Activated CD4-positive, alpha-beta T cell treated with anti-CD3 and anti-CD28 coated beads, Interleukin-2, amount 10 ng/mL, durations not matched to agents 7 days and 5 days (primary cell): Measurements from ENCODE around the gene IFNL2. TPM values are rescaled to one million over a fixed set of nuclear protein-coding genes. Genes with fewer than 3 reads are reported as not detected.
"Not testable (repeated sequence)": the region's sequence is repeated elsewhere in the genome, so short reads cannot be mapped to it uniquely, and the experiment has no call there.

Source experiments
- CTCF ChIA-PET: fragments of 350-600 bp; sonication (Branson Sonifier 250); formaldehyde crosslinking; loops from one replicate; lab custom pipeline; 2021; ENCODE audit warnings: antibody characterized with exemption; lab: Charles Lee
- POLR2A ChIA-PET: fragments of 350-600 bp; sonication (Branson Sonifier 250); formaldehyde crosslinking; loops from one replicate; lab custom pipeline; 2021; ENCODE audit warnings: antibody characterized with exemption; lab: Charles Lee
- DNase-seq: peaks from one replicate; pipeline ENCODE4 v3.0.0-alpha.2; 2020
- H3K27ac Mint-ChIP-seq: one replicate; pipeline ENCODE4 v1.8.0; 2021; ENCODE audit warnings: mild to moderate bottlenecking, moderate library complexity, mixed read lengths
- H3K27me3 Mint-ChIP-seq: one replicate; pipeline ENCODE4 v1.8.0; 2021; ENCODE audit warnings: mixed read lengths
- H3K36me3 Mint-ChIP-seq: one replicate; pipeline ENCODE4 v1.8.0; 2021; ENCODE audit warnings: low read depth, mixed read lengths
- H3K4me1 Mint-ChIP-seq: one replicate; pipeline ENCODE4 v1.8.0; 2021; ENCODE audit warnings: mixed read lengths
- H3K4me3 Mint-ChIP-seq: one replicate; pipeline ENCODE4 v1.8.0; 2021; ENCODE audit warnings: mild to moderate bottlenecking, moderate library complexity, mixed read lengths
- H3K9me3 Mint-ChIP-seq: one replicate; pipeline ENCODE4 v1.8.0; 2021; ENCODE audit warnings: mixed read lengths
- total RNA-seq, 2 experiments: library from RNA; stranded (reverse); gene quantifications; one replicate each; pipeline ENCODE4 v1.2.3, GENCODE V29; 2021

IFNL2 gene
- total RNA-seq, 2 experiments from 2014 or later: not detected

- no peak overlapping the region for H3K4me3 Mint-ChIP-seq
- H3K27ac Mint-ChIP-seq: no peak overlapping the region
- H3K9me3 Mint-ChIP-seq: no peaks in the 10 kb centered on the region
- CTCF ChIA-PET: interaction anchor here (0.8 kb wide), 1 partner anchor 412 kb away, joined by 5 read pairs; no protein-coding TSS in a partner anchor
- H3K36me3 Mint-ChIP-seq: no peaks in the 10 kb centered on the region
- H3K4me1 Mint-ChIP-seq: no peaks in the 10 kb centered on the region
- no peak for DNase-seq
- peaks cover 37% of the 10 kb centered on the region for H3K27me3 Mint-ChIP-seq
- POLR2A ChIA-PET: no interaction called here
Measured at GRCh38 chr19:39261704-39262103, 6.5 kb upstream of the IFNL2 start.

- ChIA-PET CTCF (interaction anchor here (0.5 to 0.8 kb wide), 2 partner anchors 51 to 412 kb away, joined by 3 to 5 read pairs; no protein-coding TSS in a partner anchor), POLR2A (no interaction called here)
- no peak overlapping the region for H3K4me3 Mint-ChIP-seq
- H3K36me3 Mint-ChIP-seq: no peaks in the 10 kb centered on the region
- no peak overlapping the region for H3K27ac Mint-ChIP-seq
- H3K4me1 Mint-ChIP-seq: no peaks in the 10 kb centered on the region
- H3K27me3 Mint-ChIP-seq: peaks cover 40% of the 10 kb centered on the region
- no peak for DNase-seq
- no peaks in the 10 kb centered on the region for H3K9me3 Mint-ChIP-seq
Measured at GRCh38 chr19:39262496-39262895, 5.7 kb upstream of the IFNL2 start.

GRCh38 chr19:39263912-39264305 lies 4.3 kb upstream of the IFNL2 start:
- ChIA-PET POLR2A (interaction anchor here (0.6 kb wide), 1 partner anchor 26 kb away, joined by 4 read pairs; no protein-coding TSS in a partner anchor), CTCF (no interaction called here)
- Mint-ChIP-seq H3K36me3 (no peaks in the 10 kb centered on the region), H3K4me3 (no peak overlapping the region), H3K9me3 (no peaks in the 10 kb centered on the region), H3K27me3 (peaks cover 42% of the 10 kb centered on the region), H3K27ac (no peak overlapping the region), H3K4me1 (no peaks in the 10 kb centered on the region)
- no peak for DNase-seq

- ChIA-PET POLR2A (no interaction called here), CTCF (interaction anchor here (1.2 kb wide), 1 partner anchor 9 kb away, joined by 3 read pairs; no protein-coding TSS in a partner anchor)
- no peaks in the 10 kb centered on the region for H3K9me3 Mint-ChIP-seq
- H3K4me3 Mint-ChIP-seq: no peak overlapping the region
- peaks cover 42% of the 10 kb centered on the region for H3K27me3 Mint-ChIP-seq
- no peaks in the 10 kb centered on the region for H3K4me1 Mint-ChIP-seq
- no peak overlapping the region for H3K27ac Mint-ChIP-seq
- DNase-seq: no peak
- H3K36me3 Mint-ChIP-seq: no peaks in the 10 kb centered on the region
Measured at GRCh38 chr19:39264306-39265290, 3.6 kb upstream of the IFNL2 start.

GRCh38 chr19:39265321-39265916 lies 2.8 kb upstream of the IFNL2 start:
- peaks cover 43% of the 10 kb centered on the region for H3K27me3 Mint-ChIP-seq
- ChIA-PET CTCF (interaction anchor here (1.2 kb wide), 1 partner anchor 8 kb away, joined by 3 read pairs; no protein-coding TSS in a partner anchor), POLR2A (no interaction called here)
- H3K36me3 Mint-ChIP-seq: no peaks in the 10 kb centered on the region
- no peaks in the 10 kb centered on the region for H3K4me1 Mint-ChIP-seq
- no peak overlapping the region for H3K27ac Mint-ChIP-seq
- H3K4me3 Mint-ChIP-seq: no peak overlapping the region
- DNase-seq: no peak
- H3K9me3 Mint-ChIP-seq: no peaks in the 10 kb centered on the region

- peaks cover 27% of the 10 kb centered on the region for H3K27me3 Mint-ChIP-seq
- H3K27ac Mint-ChIP-seq, H3K4me1 Mint-ChIP-seq, DNase-seq, CTCF ChIA-PET, H3K4me3 Mint-ChIP-seq, H3K9me3 Mint-ChIP-seq, H3K36me3 Mint-ChIP-seq, POLR2A ChIA-PET: not testable (repeated sequence)
Measured at GRCh38 chr19:39268531-39269223, 481 bp downstream of the IFNL2 start.

GRCh38 chr19:39269369-39269768 lies 1.2 kb downstream of the IFNL2 start:
- H3K4me3 Mint-ChIP-seq, DNase-seq, CTCF ChIA-PET, H3K9me3 Mint-ChIP-seq, H3K4me1 Mint-ChIP-seq, H3K36me3 Mint-ChIP-seq, POLR2A ChIA-PET, H3K27ac Mint-ChIP-seq: not testable (repeated sequence)
- peaks cover 23% of the 10 kb centered on the region for H3K27me3 Mint-ChIP-seq

GRCh38 chr19:39270036-39270871 lies 2.1 kb downstream of the IFNL2 start:
- no peak for DNase-seq
- CTCF ChIA-PET: no interaction called here
- Mint-ChIP-seq H3K9me3 (no peaks in the 10 kb centered on the region), H3K27ac (no peak overlapping the region), H3K36me3 (no peaks in the 10 kb centered on the region), H3K4me3 (no peak overlapping the region), H3K4me1 (no peaks in the 10 kb centered on the region), H3K27me3 (peaks cover 17% of the 10 kb centered on the region)
- POLR2A ChIA-PET: no interaction called here

- DNase-seq, H3K36me3 Mint-ChIP-seq, H3K27me3 Mint-ChIP-seq, H3K9me3 Mint-ChIP-seq, H3K4me1 Mint-ChIP-seq, H3K27ac Mint-ChIP-seq, H3K4me3 Mint-ChIP-seq: not testable (repeated sequence)
- ChIA-PET CTCF (interaction anchor here (0.9 to 1.5 kb wide), 2 partner anchors 8 to 263 kb away, joined by 3 read pairs; no protein-coding TSS in a partner anchor), POLR2A (interaction anchor here (0.7 kb wide), 1 partner anchor 10 kb away, joined by 3 read pairs; no protein-coding TSS in a partner anchor)
Measured at GRCh38 chr19:39273859-39274258, 5.7 kb downstream of the IFNL2 start.

GRCh38 chr19:39275578-39275977 lies 7.4 kb downstream of the IFNL2 start:
- Mint-ChIP-seq H3K36me3 (no peaks in the 10 kb centered on the region), H3K9me3 (no peaks in the 10 kb centered on the region), H3K27ac (no peak overlapping the region), H3K27me3 (peaks cover 5% of the 10 kb centered on the region), H3K4me3 (no peak overlapping the region), H3K4me1 (no peaks in the 10 kb centered on the region)
- no peak for DNase-seq
- CTCF ChIA-PET: no interaction called here
- POLR2A ChIA-PET: no interaction called here

- ChIA-PET POLR2A (no interaction called here), CTCF (interaction anchor here (0.9 kb wide), 1 partner anchor 20 kb away, joined by 3 read pairs; the partner anchor contains the start of gene IFNL1)
- Mint-ChIP-seq H3K9me3 (no peaks in the 10 kb centered on the region), H3K27ac (no peak overlapping the region), H3K36me3 (no peaks in the 10 kb centered on the region), H3K4me3 (no peak overlapping the region), H3K27me3 (peaks cover 3% of the 10 kb centered on the region), H3K4me1 (no peaks in the 10 kb centered on the region)
- DNase-seq: no peak
Measured at GRCh38 chr19:39276740-39277139, 8.5 kb downstream of the IFNL2 start.

GRCh38 chr19:39277598-39277997 lies 9.4 kb downstream of the IFNL2 start:
- no peak overlapping the region for H3K27ac Mint-ChIP-seq
- no peaks in the 10 kb centered on the region for H3K4me1 Mint-ChIP-seq
- no peaks in the 10 kb centered on the region for H3K9me3 Mint-ChIP-seq
- no peak for DNase-seq
- H3K27me3 Mint-ChIP-seq: peaks cover 3% of the 10 kb centered on the region
- ChIA-PET CTCF (no interaction called here), POLR2A (no interaction called here)
- no peaks in the 10 kb centered on the region for H3K36me3 Mint-ChIP-seq
- H3K4me3 Mint-ChIP-seq: no peak overlapping the region
